ENCODE data around the gene SLC23A2.
"Not testable (repeated sequence)": the region's sequence is repeated elsewhere in the genome, so short reads cannot be mapped to it uniquely, and the experiment has no call there.

SLC23A2 gene

GRCh38 chr20:4929686-4930397, 71.5 kb downstream of the SLC23A2 start:
- no peak for DNase-seq

- no peak for DNase-seq
These were observed 74.7 kb downstream of the SLC23A2 start for GRCh38 chr20:4926531-4927156.

- no peak for DNase-seq
These were observed 75.3 kb downstream of the SLC23A2 start for GRCh38 chr20:4925842-4926530.

GRCh38 chr20:4924446-4924845, 76.9 kb downstream of the SLC23A2 start:
- DNase-seq = no peak

GRCh38 chr20:4924032-4924431, 77.3 kb downstream of the SLC23A2 start:
- no peak for DNase-seq

GRCh38 chr20:4922186-4922585, 79.1 kb downstream of the SLC23A2 start:
- no peak for DNase-seq

GRCh38 chr20:4921271-4921670, 80.0 kb downstream of the SLC23A2 start:
- not testable (repeated sequence) for DNase-seq

- no peak for DNase-seq
These were observed 80.7 kb downstream of the SLC23A2 start for GRCh38 chr20:4920655-4921054.

GRCh38 chr20:4920131-4920530, 81.2 kb downstream of the SLC23A2 start:
- DNase-seq = no peak

- DNase-seq = no peak
These were observed 82.1 kb downstream of the SLC23A2 start for GRCh38 chr20:4919047-4919704.

GRCh38 chr20:4918473-4918872, 82.8 kb downstream of the SLC23A2 start:
- DNase-seq = no peak

- no peak for DNase-seq
These were observed 84.1 kb downstream of the SLC23A2 start for GRCh38 chr20:4916971-4917881.

GRCh38 chr20:4913147-4913546, 88.2 kb downstream of the SLC23A2 start:
- no peak for DNase-seq

- no peak for DNase-seq
These were observed 88.7 kb downstream of the SLC23A2 start for GRCh38 chr20:4912380-4913142.

GRCh38 chr20:4910951-4911350, 90.4 kb downstream of the SLC23A2 start:
- no peak for DNase-seq

GRCh38 chr20:4905613-4906012, 95.7 kb downstream of the SLC23A2 start:
- DNase-seq = no peak

GRCh38 chr20:4905195-4905594, 96.1 kb downstream of the SLC23A2 start:
- DNase-seq = no peak

- no peak for DNase-seq
These were observed 97.0 kb downstream of the SLC23A2 start for GRCh38 chr20:4904127-4904860.

GRCh38 chr20:4902788-4903187, 98.5 kb downstream of the SLC23A2 start:
- DNase-seq = no peak

GRCh38 chr20:4901031-4901818, 100.1 kb downstream of the SLC23A2 start:
- no peak for DNase-seq
